Left ventricle myocardium inferior (tissue), 1 donor: ENCODE measurements around the gene AKAP6. TPM values are rescaled to one million over a fixed set of nuclear protein-coding genes. Genes with fewer than 3 reads are reported as not detected.

Source experiments
- DNase-seq: peaks from one replicate; pipeline ENCODE4 v3.0.0-alpha.2; 2020
- H3K27ac ChIP-seq: fragments of 200-600 bp; replicated peaks from 2 replicates; pipeline ENCODE4 v1.8.0; 2021
- H3K27me3 ChIP-seq: fragments of 200-600 bp; 2 replicates; pipeline ENCODE4 v1.8.0; 2021; ENCODE audit warnings: low read depth
- H3K36me3 ChIP-seq: fragments of 200-600 bp; 2 replicates; pipeline ENCODE4 v1.8.0; 2021
- H3K4me1 ChIP-seq: fragments of 200-600 bp; 2 replicates; pipeline ENCODE4 v1.8.0; 2021
- H3K4me3 ChIP-seq: fragments of 200-600 bp; 2 replicates; pipeline ENCODE4 v1.8.0; 2021; ENCODE audit warnings: mild to moderate bottlenecking, moderate library complexity
- H3K9me3 ChIP-seq: fragments of 200-600 bp; replicated peaks from 2 replicates; pipeline ENCODE4 v1.8.0; 2021
- intact Hi-C: fragments of 100-400 bp; cut with micrococcal nuclease; formaldehyde crosslinking; loops from one replicate; pipeline ENCODE4 v1.11.0; 2022
- total RNA-seq: library from RNA; stranded (reverse); fragmentation: NEBNext Ultra II Directional; extraction: Animal tissue kit (Norgen Biotek cat#: 25700); gene quantifications from one replicate; pipeline ENCODE4 v1.2.1, GENCODE V29; 2021
- TF ChIP-seq, protein P1 (sequence below): fragments of 200-600 bp; IDR thresholded peaks from 2 replicates; pipeline ENCODE4 v1.8.0; 2021; ENCODE audit warnings: antibody characterized with exemption, mild to moderate bottlenecking, borderline replicate concordance
- donor health status: DM: no; HTN: yes; CAD: no; lungs with severe emphysema.

The AKAP6 gene
- total RNA-seq, 1 donor from 2014 or later: 218 TPM

DNA sequence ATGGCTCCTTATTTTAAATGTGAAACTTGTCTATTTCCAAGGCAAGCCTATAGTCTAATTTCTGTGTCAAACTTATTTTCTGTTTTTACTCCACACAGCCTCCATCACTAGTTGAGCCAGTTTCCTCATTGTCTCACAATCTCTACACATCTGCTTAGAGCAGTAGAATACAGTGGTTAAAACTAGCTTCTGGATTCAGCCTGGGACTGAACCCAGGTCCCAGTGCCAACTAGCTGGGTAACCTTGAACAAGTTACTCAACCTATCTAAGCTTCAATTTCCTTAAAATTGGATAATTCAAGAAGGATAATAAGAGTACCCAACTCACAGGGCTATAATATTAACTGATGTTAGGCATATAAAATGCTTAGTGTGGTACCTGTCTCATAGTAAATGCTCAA is 304.8 kb downstream of the AKAP6 start:
- DNase-seq: no peak
- H3K36me3 ChIP-seq: no peaks in the 10 kb centered on the region
- H3K4me3 ChIP-seq: no peak overlapping the region
- no peaks in the 10 kb centered on the region for H3K27me3 ChIP-seq
- peaks cover 62% of the 10 kb centered on the region for H3K4me1 ChIP-seq
- no peaks in the 10 kb centered on the region for H3K9me3 ChIP-seq
- H3K27ac ChIP-seq: peak overlapping the region; percentile 62
- TF ChIP-seq, protein P1, sequence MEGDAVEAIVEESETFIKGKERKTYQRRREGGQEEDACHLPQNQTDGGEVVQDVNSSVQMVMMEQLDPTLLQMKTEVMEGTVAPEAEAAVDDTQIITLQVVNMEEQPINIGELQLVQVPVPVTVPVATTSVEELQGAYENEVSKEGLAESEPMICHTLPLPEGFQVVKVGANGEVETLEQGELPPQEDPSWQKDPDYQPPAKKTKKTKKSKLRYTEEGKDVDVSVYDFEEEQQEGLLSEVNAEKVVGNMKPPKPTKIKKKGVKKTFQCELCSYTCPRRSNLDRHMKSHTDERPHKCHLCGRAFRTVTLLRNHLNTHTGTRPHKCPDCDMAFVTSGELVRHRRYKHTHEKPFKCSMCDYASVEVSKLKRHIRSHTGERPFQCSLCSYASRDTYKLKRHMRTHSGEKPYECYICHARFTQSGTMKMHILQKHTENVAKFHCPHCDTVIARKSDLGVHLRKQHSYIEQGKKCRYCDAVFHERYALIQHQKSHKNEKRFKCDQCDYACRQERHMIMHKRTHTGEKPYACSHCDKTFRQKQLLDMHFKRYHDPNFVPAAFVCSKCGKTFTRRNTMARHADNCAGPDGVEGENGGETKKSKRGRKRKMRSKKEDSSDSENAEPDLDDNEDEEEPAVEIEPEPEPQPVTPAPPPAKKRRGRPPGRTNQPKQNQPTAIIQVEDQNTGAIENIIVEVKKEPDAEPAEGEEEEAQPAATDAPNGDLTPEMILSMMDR: no peak
- intact Hi-C loops: no loop called here

DNA sequence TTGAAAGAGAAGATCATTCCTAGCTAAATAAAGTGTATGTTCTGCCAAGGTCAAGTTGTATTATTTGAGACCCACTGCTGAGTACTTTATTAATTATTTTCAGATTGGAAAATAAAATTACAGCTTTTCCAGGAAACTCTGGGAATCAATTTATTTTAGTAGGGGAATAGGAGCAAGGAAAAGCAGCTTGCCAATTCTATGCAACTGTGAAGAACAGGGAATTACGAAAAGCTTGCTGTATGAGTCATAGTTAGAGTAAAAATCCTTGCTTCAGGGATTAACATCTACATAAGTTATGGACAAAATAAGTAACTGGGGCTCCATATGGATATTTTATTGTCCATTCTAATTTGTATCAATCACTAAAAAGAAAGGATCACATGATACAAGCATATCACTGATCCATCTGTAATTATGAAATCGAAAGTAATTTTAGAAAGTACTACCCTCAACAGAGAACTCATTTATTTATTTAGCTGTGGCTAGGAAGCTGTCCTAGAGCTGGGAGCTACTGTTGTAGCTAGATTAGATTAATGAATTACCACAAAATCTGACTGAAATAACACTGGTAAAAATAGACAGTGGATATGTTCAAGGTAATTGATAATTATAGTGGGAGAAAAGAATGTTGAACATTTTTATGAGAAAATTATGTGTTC is 306.1 kb downstream of the AKAP6 start:
- intact Hi-C loops: no loop called here
- TF ChIP-seq, protein P1: no peak
- Histone ChIP-seq H3K9me3 (no peaks in the 10 kb centered on the region), H3K36me3 (no peaks in the 10 kb centered on the region), H3K4me1 (peaks cover 59% of the 10 kb centered on the region), H3K27ac (peak overlapping the region; percentile 62), H3K27me3 (no peaks in the 10 kb centered on the region), H3K4me3 (peak overlapping the region; percentile 48)
- no peak for DNase-seq

DNA sequence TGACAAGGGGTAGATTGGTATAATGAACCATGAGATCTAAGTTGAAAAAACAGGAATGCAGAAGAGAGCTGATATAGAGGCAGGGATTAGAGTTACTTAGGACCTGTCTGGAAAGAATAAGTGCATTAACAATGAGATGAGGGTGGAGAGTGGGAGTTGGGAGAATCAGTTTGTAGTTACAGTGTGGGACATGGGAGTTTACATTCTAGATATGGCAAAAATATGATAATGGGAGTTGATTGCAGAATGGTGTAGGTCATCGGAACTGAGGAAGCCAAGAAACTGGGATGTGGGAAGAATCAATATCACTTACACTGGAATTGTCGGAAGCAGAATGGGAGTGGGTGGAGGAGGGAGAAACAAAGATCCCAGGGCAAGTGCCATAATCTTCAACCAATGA is 308.5 kb downstream of the AKAP6 start:
- Histone ChIP-seq H3K27ac (no peak overlapping the region), H3K27me3 (no peaks in the 10 kb centered on the region), H3K9me3 (no peaks in the 10 kb centered on the region), H3K4me3 (no peak overlapping the region), H3K36me3 (no peaks in the 10 kb centered on the region), H3K4me1 (peaks cover 53% of the 10 kb centered on the region)
- no peak for DNase-seq
- intact Hi-C loops: no loop called here
- TF ChIP-seq, protein P1: no peak

DNA sequence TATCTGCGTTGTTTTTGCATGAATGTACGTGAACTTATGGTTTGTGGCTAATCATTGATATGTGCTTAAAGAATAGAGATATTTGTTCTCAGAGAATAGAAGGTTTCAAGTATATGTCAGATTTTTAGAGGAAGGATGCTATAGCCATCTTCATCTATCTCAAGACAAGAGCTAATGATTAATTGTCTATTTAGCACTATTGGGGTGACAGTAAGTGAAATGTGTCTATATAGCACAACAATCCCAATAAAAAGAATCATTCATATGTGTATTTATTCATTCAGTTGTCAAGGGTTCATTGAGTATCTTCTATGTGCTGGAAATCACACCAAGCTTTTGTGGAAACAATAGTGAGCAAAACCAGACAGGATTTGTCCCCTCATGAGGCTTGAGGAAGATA is 310.1 kb downstream of the AKAP6 start:
- Histone ChIP-seq H3K9me3 (no peaks in the 10 kb centered on the region), H3K4me3 (no peak overlapping the region), H3K36me3 (no peaks in the 10 kb centered on the region), H3K4me1 (peaks cover 42% of the 10 kb centered on the region), H3K27ac (no peak overlapping the region), H3K27me3 (no peaks in the 10 kb centered on the region)
- DNase-seq: no peak
- TF ChIP-seq, protein P1: no peak
- intact Hi-C loops: no loop called here

DNA sequence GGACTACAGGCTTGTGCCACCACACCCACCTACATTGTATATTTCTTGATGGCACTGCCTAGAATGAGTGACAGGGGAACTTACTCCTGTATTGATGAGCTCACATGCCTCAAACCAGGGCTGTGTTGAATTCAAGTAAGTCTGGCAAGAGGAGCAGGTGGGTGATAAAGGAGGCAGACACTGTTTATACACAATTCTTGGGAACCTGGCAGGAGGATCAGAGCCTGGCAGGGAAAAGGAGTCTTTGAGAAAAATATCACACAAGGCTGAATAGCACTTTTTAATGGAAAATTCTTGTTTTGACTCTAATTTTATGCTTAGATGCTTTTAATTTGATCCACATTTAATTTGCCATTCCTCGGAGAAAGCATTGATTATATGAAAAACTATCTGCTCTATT is 316.5 kb downstream of the AKAP6 start:
- H3K9me3 ChIP-seq: no peaks in the 10 kb centered on the region
- H3K4me1 ChIP-seq: peaks cover 15% of the 10 kb centered on the region
- no peaks in the 10 kb centered on the region for H3K27me3 ChIP-seq
- TF ChIP-seq, protein P1: no peak
- no peak overlapping the region for H3K27ac ChIP-seq
- intact Hi-C loops: no loop called here
- no peak overlapping the region for H3K4me3 ChIP-seq
- no peak for DNase-seq
- H3K36me3 ChIP-seq: no peaks in the 10 kb centered on the region
